ENCODE measurements around the gene NAALADL1. TPM values are rescaled to one million over a fixed set of nuclear protein-coding genes. Genes with fewer than 3 reads are reported as not detected.

NAALADL1 gene
- total RNA-seq, 1 donor from 2014 or later, result 13.4 TPM

GRCh38 chr11:65059523-65059922 lies 1.2 kb upstream of the NAALADL1 start:
- intact Hi-C loops (cut with micrococcal nuclease), result no loop called here
- no peaks in the 10 kb centered on the region for H3K36me3 Mint-ChIP-seq (ENCODE audit: low read depth)
- CTCF ChIA-PET, result no interaction called here

GRCh38 chr11:65058012-65058411 lies 341 bp downstream of the NAALADL1 start:
- Mint-ChIP-seq H3K4me1 (peaks cover 17% of the 10 kb centered on the region), H3K36me3 (ENCODE audit: low read depth) (no peaks in the 10 kb centered on the region), H3K4me3 (no peak overlapping the region), H3K27ac (no peak overlapping the region), H3K9me3 (no peaks in the 10 kb centered on the region), H3K27me3 (peaks cover 1% of the 10 kb centered on the region)
- intact Hi-C loops (cut with micrococcal nuclease), result no loop called here
- ChIA-PET POLR2A (no interaction called here), CTCF (no interaction called here)
- TF ChIP-seq CTCF (IDR thresholded peaks at IDR 0.05), result no peak
- ATAC-seq (ENCODE audit: low read depth) (no peak), DNase-seq (no peak)

More at GRCh38 chr11:65059523-65059922, 1.2 kb upstream of the NAALADL1 start:
- Mint-ChIP-seq H3K27ac (no peak overlapping the region), H3K4me1 (peaks cover 2% of the 10 kb centered on the region), H3K4me3 (no peak overlapping the region), H3K9me3 (no peaks in the 10 kb centered on the region), H3K27me3 (peaks cover 1% of the 10 kb centered on the region)
- ATAC-seq (ENCODE audit: low read depth) (no peak), DNase-seq (no peak)
- POLR2A ChIA-PET, result no interaction called here
- TF ChIP-seq CTCF (IDR thresholded peaks at IDR 0.05), result no peak

GRCh38 chr11:65057526-65057925 lies 827 bp downstream of the NAALADL1 start:
- Mint-ChIP-seq H3K4me3 (no peak overlapping the region), H3K36me3 (ENCODE audit: low read depth) (no peaks in the 10 kb centered on the region), H3K4me1 (peaks cover 17% of the 10 kb centered on the region), H3K27ac (no peak overlapping the region), H3K27me3 (peaks cover 1% of the 10 kb centered on the region), H3K9me3 (no peaks in the 10 kb centered on the region)
- ChIA-PET POLR2A (no interaction called here), CTCF (no interaction called here)
- no peak for ATAC-seq (ENCODE audit: low read depth)
- DNase-seq, result no peak
- TF ChIP-seq CTCF (IDR thresholded peaks at IDR 0.05), result no peak
- intact Hi-C loops (cut with micrococcal nuclease), result no loop called here

- peaks cover 1% of the 10 kb centered on the region for H3K27me3 Mint-ChIP-seq
- no peak for DNase-seq
- CTCF ChIA-PET, result no interaction called here
- intact Hi-C loops (cut with micrococcal nuclease), result no loop called here
- H3K4me3 Mint-ChIP-seq, result no peak overlapping the region
- POLR2A ChIA-PET, result no interaction called here
- H3K27ac Mint-ChIP-seq, result no peak overlapping the region
- no peaks in the 10 kb centered on the region for H3K9me3 Mint-ChIP-seq
- H3K4me1 Mint-ChIP-seq, result peaks cover 17% of the 10 kb centered on the region
- no peak for ATAC-seq (ENCODE audit: low read depth)
- no peak for TF ChIP-seq CTCF (IDR thresholded peaks at IDR 0.05)
- no peaks in the 10 kb centered on the region for H3K36me3 Mint-ChIP-seq (ENCODE audit: low read depth)
These were observed 1.4 kb downstream of the NAALADL1 start for GRCh38 chr11:65056999-65057398.

- Mint-ChIP-seq H3K36me3 (ENCODE audit: low read depth) (no peaks in the 10 kb centered on the region), H3K9me3 (no peaks in the 10 kb centered on the region), H3K27me3 (no peaks in the 10 kb centered on the region), H3K4me3 (no peak overlapping the region), H3K4me1 (peaks cover 17% of the 10 kb centered on the region), H3K27ac (no peak overlapping the region)
- no peak for TF ChIP-seq CTCF (IDR thresholded peaks at IDR 0.05)
- intact Hi-C loops (cut with micrococcal nuclease), result no loop called here
- ATAC-seq (ENCODE audit: low read depth), result no peak
- CTCF ChIA-PET, result no interaction called here
- DNase-seq, result no peak
- POLR2A ChIA-PET, result no interaction called here
These were observed 2.8 kb downstream of the NAALADL1 start for GRCh38 chr11:65055538-65055937.

Data from activated B cell treated with CpG ODN at 0.5 μM for 24 hours (primary cell).